Measurements from ENCODE around the gene RRM2.

The RRM2 gene

GRCh38 chr2:10132996-10133647, 10.6 kb downstream of the RRM2 start:
- peaks cover 56% of the 10 kb centered on the region for H3K36me3 ChIP-seq (ENCODE audit: control insufficient read depth, insufficient read depth, low read length)
- H3K27me3 ChIP-seq (ENCODE audit: control insufficient read depth, insufficient read depth, low read length), result no peaks in the 10 kb centered on the region
- H3K9me3 ChIP-seq (ENCODE audit: control insufficient read depth, insufficient read depth, low read length), result no peaks in the 10 kb centered on the region
- H3K27ac ChIP-seq (ENCODE audit: low read depth, low read length), result no peak overlapping the region
- H3K9ac ChIP-seq (ENCODE audit: low read depth, low read length), result no peak overlapping the region
- no peak overlapping the region for H3K4me3 ChIP-seq (ENCODE audit: low read depth, low read length)
- H3K4me1 ChIP-seq (ENCODE audit: control insufficient read depth, insufficient read depth, low read length), result peaks cover 5% of the 10 kb centered on the region; the same call in 1 of the 2 replicates

- Histone ChIP-seq H3K9ac (ENCODE audit: low read depth, low read length) (no peak overlapping the region), H3K27me3 (ENCODE audit: control insufficient read depth, insufficient read depth, low read length) (no peaks in the 10 kb centered on the region), H3K9me3 (ENCODE audit: control insufficient read depth, insufficient read depth, low read length) (no peaks in the 10 kb centered on the region), H3K4me3 (ENCODE audit: low read depth, low read length) (no peak overlapping the region), H3K36me3 (ENCODE audit: control insufficient read depth, insufficient read depth, low read length) (peaks cover 33% of the 10 kb centered on the region), H3K4me1 (ENCODE audit: control insufficient read depth, insufficient read depth, low read length) (peaks cover 5% of the 10 kb centered on the region; the same call in 1 of the 2 replicates), H3K27ac (ENCODE audit: low read depth, low read length) (no peak overlapping the region)
These were observed 13.0 kb downstream of the RRM2 start for GRCh38 chr2:10135296-10136089.

- Histone ChIP-seq H3K4me1 (ENCODE audit: control insufficient read depth, insufficient read depth, low read length) (peaks cover 5% of the 10 kb centered on the region; the same call in 1 of the 2 replicates), H3K36me3 (ENCODE audit: control insufficient read depth, insufficient read depth, low read length) (peaks cover 26% of the 10 kb centered on the region), H3K27me3 (ENCODE audit: control insufficient read depth, insufficient read depth, low read length) (no peaks in the 10 kb centered on the region), H3K9me3 (ENCODE audit: control insufficient read depth, insufficient read depth, low read length) (no peaks in the 10 kb centered on the region), H3K4me3 (ENCODE audit: low read depth, low read length) (no peak overlapping the region), H3K9ac (ENCODE audit: low read depth, low read length) (no peak overlapping the region), H3K27ac (ENCODE audit: low read depth, low read length) (no peak overlapping the region)
These were observed 13.8 kb downstream of the RRM2 start for GRCh38 chr2:10136101-10136934.

- Histone ChIP-seq H3K9me3 (ENCODE audit: control insufficient read depth, insufficient read depth, low read length) (no peaks in the 10 kb centered on the region), H3K27me3 (ENCODE audit: control insufficient read depth, insufficient read depth, low read length) (no peaks in the 10 kb centered on the region), H3K4me1 (ENCODE audit: control insufficient read depth, insufficient read depth, low read length) (peaks cover 5% of the 10 kb centered on the region; the same call in 1 of the 2 replicates), H3K9ac (ENCODE audit: low read depth, low read length) (no peak overlapping the region), H3K27ac (ENCODE audit: low read depth, low read length) (no peak overlapping the region), H3K36me3 (ENCODE audit: control insufficient read depth, insufficient read depth, low read length) (peaks cover 17% of the 10 kb centered on the region), H3K4me3 (ENCODE audit: low read depth, low read length) (no peak overlapping the region)
These were observed 14.7 kb downstream of the RRM2 start for GRCh38 chr2:10137053-10137843.

GRCh38 chr2:10139536-10139935, 17.0 kb downstream of the RRM2 start:
- Histone ChIP-seq H3K4me1 (ENCODE audit: control insufficient read depth, insufficient read depth, low read length) (no peaks in the 10 kb centered on the region), H3K27me3 (ENCODE audit: control insufficient read depth, insufficient read depth, low read length) (no peaks in the 10 kb centered on the region), H3K27ac (ENCODE audit: low read depth, low read length) (no peak overlapping the region), H3K9me3 (ENCODE audit: control insufficient read depth, insufficient read depth, low read length) (no peaks in the 10 kb centered on the region), H3K36me3 (ENCODE audit: control insufficient read depth, insufficient read depth, low read length) (peaks cover 16% of the 10 kb centered on the region), H3K4me3 (ENCODE audit: low read depth, low read length) (no peak overlapping the region), H3K9ac (ENCODE audit: low read depth, low read length) (no peak overlapping the region)

- no peak overlapping the region for H3K4me3 ChIP-seq (ENCODE audit: low read depth, low read length)
- no peaks in the 10 kb centered on the region for H3K27me3 ChIP-seq (ENCODE audit: control insufficient read depth, insufficient read depth, low read length)
- no peaks in the 10 kb centered on the region for H3K4me1 ChIP-seq (ENCODE audit: control insufficient read depth, insufficient read depth, low read length)
- peaks cover 26% of the 10 kb centered on the region for H3K36me3 ChIP-seq (ENCODE audit: control insufficient read depth, insufficient read depth, low read length)
- H3K9ac ChIP-seq (ENCODE audit: low read depth, low read length), result no peak overlapping the region
- H3K9me3 ChIP-seq (ENCODE audit: control insufficient read depth, insufficient read depth, low read length), result no peaks in the 10 kb centered on the region
- H3K27ac ChIP-seq (ENCODE audit: low read depth, low read length), result no peak overlapping the region
These were observed 18.5 kb downstream of the RRM2 start for GRCh38 chr2:10140841-10141610.

- peaks cover 29% of the 10 kb centered on the region for H3K36me3 ChIP-seq (ENCODE audit: control insufficient read depth, insufficient read depth, low read length)
- H3K9ac ChIP-seq (ENCODE audit: low read depth, low read length), result no peak overlapping the region
- H3K4me1 ChIP-seq (ENCODE audit: control insufficient read depth, insufficient read depth, low read length), result no peaks in the 10 kb centered on the region
- no peak overlapping the region for H3K4me3 ChIP-seq (ENCODE audit: low read depth, low read length)
- H3K27me3 ChIP-seq (ENCODE audit: control insufficient read depth, insufficient read depth, low read length), result no peaks in the 10 kb centered on the region
- no peak overlapping the region for H3K27ac ChIP-seq (ENCODE audit: low read depth, low read length)
- H3K9me3 ChIP-seq (ENCODE audit: control insufficient read depth, insufficient read depth, low read length), result no peaks in the 10 kb centered on the region
These were observed 19.4 kb downstream of the RRM2 start for GRCh38 chr2:10141736-10142639.

- H3K27me3 ChIP-seq (ENCODE audit: control insufficient read depth, insufficient read depth, low read length), result no peaks in the 10 kb centered on the region
- no peak overlapping the region for H3K4me3 ChIP-seq (ENCODE audit: low read depth, low read length)
- H3K27ac ChIP-seq (ENCODE audit: low read depth, low read length), result no peak overlapping the region
- H3K9me3 ChIP-seq (ENCODE audit: control insufficient read depth, insufficient read depth, low read length), result no peaks in the 10 kb centered on the region
- H3K9ac ChIP-seq (ENCODE audit: low read depth, low read length), result no peak overlapping the region
- H3K4me1 ChIP-seq (ENCODE audit: control insufficient read depth, insufficient read depth, low read length), result no peaks in the 10 kb centered on the region
- peaks cover 29% of the 10 kb centered on the region for H3K36me3 ChIP-seq (ENCODE audit: control insufficient read depth, insufficient read depth, low read length)
These were observed 20.1 kb downstream of the RRM2 start for GRCh38 chr2:10142640-10142965.

- H3K27me3 ChIP-seq (ENCODE audit: control insufficient read depth, insufficient read depth, low read length), result no peaks in the 10 kb centered on the region
- H3K9me3 ChIP-seq (ENCODE audit: control insufficient read depth, insufficient read depth, low read length), result no peaks in the 10 kb centered on the region
- H3K4me1 ChIP-seq (ENCODE audit: control insufficient read depth, insufficient read depth, low read length), result no peaks in the 10 kb centered on the region
- no peak overlapping the region for H3K4me3 ChIP-seq (ENCODE audit: low read depth, low read length)
- peaks cover 29% of the 10 kb centered on the region for H3K36me3 ChIP-seq (ENCODE audit: control insufficient read depth, insufficient read depth, low read length)
- no peak overlapping the region for H3K9ac ChIP-seq (ENCODE audit: low read depth, low read length)
- H3K27ac ChIP-seq (ENCODE audit: low read depth, low read length), result no peak overlapping the region
These were observed 22.4 kb downstream of the RRM2 start for GRCh38 chr2:10144771-10145518.
